Neural cell (in vitro differentiated cells): ENCODE results near the gene ARHGAP6. TPM values are rescaled to one million over a fixed set of nuclear protein-coding genes. Genes with fewer than 3 reads are reported as not detected.

Source experiments
- H2AFZ ChIP-seq: fragments of 200-600, 300-800 bp; sonication (generic), shearing (Covaris generic); 2 replicates; pipeline ENCODE4 v1.6.0; 2014; ENCODE audit warnings: low read depth, mild to moderate bottlenecking, antibody characterized with exemption, low read length, moderate library complexity
- H3F3A ChIP-seq: fragments of 200-600 bp; shearing (Covaris generic); 2 replicates; pipeline ENCODE4 v1.6.1; 2016; ENCODE audit warnings: mild to moderate bottlenecking, moderate library complexity, mixed read lengths, antibody characterized with exemption, low read length; ENCODE audit not compliant: insufficient read depth, poor library complexity, severe bottlenecking
- H3K27ac ChIP-seq: fragments of 200-600, 300-800 bp; sonication (generic), shearing (Covaris generic); 2 replicates; pipeline ENCODE4 v1.5.1; 2014; ENCODE audit warnings: mild to moderate bottlenecking, low read length, moderate library complexity
- H3K27me3 ChIP-seq: fragments of 300-800, 200-600 bp; sonication (generic), shearing (Covaris generic); 2 replicates; pipeline ENCODE4 v1.6.0; 2014; ENCODE audit warnings: mild to moderate bottlenecking, low read depth, low read length, moderate library complexity; ENCODE audit not compliant: insufficient read depth
- H3K36me3 ChIP-seq: fragments of 300-800, 200-600 bp; sonication (generic), shearing (Covaris generic); 2 replicates; pipeline ENCODE4 v1.5.1; 2014; ENCODE audit warnings: mild to moderate bottlenecking, antibody characterized with exemption, low read length, moderate library complexity; ENCODE audit not compliant: insufficient read depth
- H3K4me2 ChIP-seq: fragments of 300-800, 200-600 bp; sonication (generic), shearing (Covaris generic); 2 replicates; pipeline ENCODE4 v1.6.0; 2014; ENCODE audit warnings: mild to moderate bottlenecking, low read length
- H3K4me3 ChIP-seq: fragments of 300-800, 200-600 bp; sonication (generic), shearing (Covaris generic); 2 replicates; pipeline ENCODE4 v1.5.1; 2014; ENCODE audit warnings: mild to moderate bottlenecking, low read length, moderate library complexity
- H3K79me2 ChIP-seq: fragments of 200-600 bp; shearing (Covaris generic); replicated peaks from 2 replicates; pipeline ENCODE4 v1.6.0; 2014; ENCODE audit warnings: mild to moderate bottlenecking, low read length, moderate library complexity; ENCODE audit not compliant: insufficient read depth
- H3K9ac ChIP-seq: fragments of 300-800, 200-600 bp; sonication (generic), shearing (Covaris generic); 2 replicates; pipeline ENCODE4 v1.6.1; 2016; ENCODE audit warnings: mild to moderate bottlenecking, low read length, mixed read lengths
- H3K9me2 ChIP-seq: fragments of 200-600 bp; shearing (Covaris generic); 2 replicates; pipeline ENCODE4 v1.6.1; 2016; ENCODE audit warnings: mild to moderate bottlenecking, low read length, mixed read lengths; ENCODE audit not compliant: insufficient read depth
- H3K9me3 ChIP-seq: fragments of 200-600, 300-800 bp; sonication (generic), shearing (Covaris generic); 2 replicates; pipeline ENCODE4 v1.6.1; 2016; ENCODE audit warnings: mild to moderate bottlenecking, mixed run types, low read length, moderate library complexity, mixed read lengths
- H4K20me1 ChIP-seq: fragments of 200-600 bp; shearing (Covaris generic); 2 replicates; pipeline ENCODE4 v1.6.1; 2016; ENCODE audit warnings: mild to moderate bottlenecking, mixed run types; ENCODE audit not compliant: insufficient read depth
- EP300 ChIP-seq: fragments of 450-650 bp; conservative IDR thresholded peaks from 2 replicates; pipeline ENCODE4 v1.6.1; 2014; ENCODE audit warnings: antibody characterized with exemption, mild to moderate bottlenecking, moderate library complexity; ENCODE audit not compliant: poor library complexity, severe bottlenecking
- EZH2 ChIP-seq: fragments of 200-600, 300-800 bp; shearing (Covaris generic), sonication (generic); IDR thresholded peaks from 2 replicates; pipeline ENCODE4 v1.6.1; 2014; ENCODE audit warnings: antibody characterized with exemption, low read length, borderline replicate concordance, mild to moderate bottlenecking; ENCODE audit not compliant: insufficient read depth, poor library complexity, severe bottlenecking
- MXI1 ChIP-seq: fragments of 450-650 bp; conservative IDR thresholded peaks from 2 replicates; pipeline ENCODE4 v1.6.1; 2014; ENCODE audit warnings: antibody characterized with exemption, mild to moderate bottlenecking; ENCODE audit not compliant: poor library complexity, severe bottlenecking
- POLR2AphosphoS5 ChIP-seq: IDR thresholded peaks from 2 replicates; pipeline ENCODE4 v1.6.1; 2012
- RAD21 ChIP-seq: fragments of 450-650 bp; conservative IDR thresholded peaks from 2 replicates; pipeline ENCODE4 v1.6.1; 2014; ENCODE audit warnings: antibody characterized with exemption, mild to moderate bottlenecking, moderate library complexity
- SMC3 ChIP-seq: fragments of 450-650 bp; conservative IDR thresholded peaks from 2 replicates; pipeline ENCODE4 v1.6.1; 2014; ENCODE audit warnings: antibody characterized with exemption, mild to moderate bottlenecking, moderate library complexity; ENCODE audit not compliant: poor library complexity
- TAF1 ChIP-seq: IDR thresholded peaks from 2 replicates; pipeline ENCODE4 v1.6.1; 2012; ENCODE audit warnings: low read depth
- polyA plus RNA-seq: library from polyadenylated mRNA; depleted of rRNA; stranded (reverse); fragments of >200 nt; gene quantifications from 2 replicates; pipeline ENCODE4 v1.2.3, GENCODE V29; 2014
- TF ChIP-seq, protein P1 (sequence below): fragments of 450-650 bp; IDR thresholded peaks from 2 replicates; pipeline ENCODE4 v1.5.1; 2014; ENCODE audit warnings: antibody characterized with exemption, mild to moderate bottlenecking, moderate library complexity; ENCODE audit not compliant: poor library complexity, severe bottlenecking
- TF ChIP-seq, protein P2 (sequence below): IDR thresholded peaks from 2 replicates; pipeline ENCODE4 v1.6.1; 2012; ENCODE audit warnings: borderline replicate concordance

Gene ARHGAP6
- polyA plus RNA-seq, 1 donor from 2014 or later = 0.40 TPM

DNA sequence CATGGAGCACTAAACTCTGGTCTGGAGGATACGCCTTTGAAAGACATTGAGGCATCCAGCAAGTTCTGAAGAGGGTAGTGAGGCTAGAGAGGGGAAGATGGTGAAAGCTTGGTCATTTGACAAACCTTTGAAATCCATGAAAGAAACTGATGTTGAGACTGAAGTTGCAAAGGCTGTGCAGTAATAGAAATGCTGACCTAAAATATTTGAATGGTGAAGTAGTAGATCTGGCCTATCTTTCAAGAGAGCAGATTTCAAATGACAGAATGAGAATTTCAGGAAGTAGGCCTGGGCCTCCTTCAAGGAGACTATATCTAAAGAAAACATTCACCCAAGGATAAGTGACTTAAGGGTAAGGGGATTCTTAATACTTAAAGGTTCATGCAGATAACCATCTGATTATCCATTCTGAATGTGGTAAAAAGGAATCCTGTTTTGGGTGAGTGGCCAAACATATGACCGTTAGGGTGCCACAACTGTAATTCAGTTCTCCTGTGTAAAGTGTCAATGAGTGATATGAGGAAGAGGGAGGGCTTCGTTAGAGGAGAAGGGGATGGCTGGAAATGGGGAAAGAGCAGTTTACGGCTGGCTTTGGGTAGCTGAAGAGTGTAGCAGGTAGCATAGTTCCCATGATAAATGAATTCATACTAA is 310.3 kb downstream of the ARHGAP6 start:
- Histone ChIP-seq H3K9me2 (no peaks in the 10 kb centered on the region), H3K79me2 (no peaks in the 10 kb centered on the region), H2AFZ (no peak overlapping the region), H3K9me3 (no peaks in the 10 kb centered on the region), H3K27ac (no peak overlapping the region), H3K4me3 (no peak overlapping the region), H3K9ac (no peak overlapping the region), H3K27me3 (no peaks in the 10 kb centered on the region), H3F3A (no peaks in the 10 kb centered on the region), H4K20me1 (no peaks in the 10 kb centered on the region), H3K36me3 (no peaks in the 10 kb centered on the region), H3K4me2 (no peak overlapping the region)
- TF ChIP-seq SMC3 = no peak
- TF ChIP-seq, protein P1, sequence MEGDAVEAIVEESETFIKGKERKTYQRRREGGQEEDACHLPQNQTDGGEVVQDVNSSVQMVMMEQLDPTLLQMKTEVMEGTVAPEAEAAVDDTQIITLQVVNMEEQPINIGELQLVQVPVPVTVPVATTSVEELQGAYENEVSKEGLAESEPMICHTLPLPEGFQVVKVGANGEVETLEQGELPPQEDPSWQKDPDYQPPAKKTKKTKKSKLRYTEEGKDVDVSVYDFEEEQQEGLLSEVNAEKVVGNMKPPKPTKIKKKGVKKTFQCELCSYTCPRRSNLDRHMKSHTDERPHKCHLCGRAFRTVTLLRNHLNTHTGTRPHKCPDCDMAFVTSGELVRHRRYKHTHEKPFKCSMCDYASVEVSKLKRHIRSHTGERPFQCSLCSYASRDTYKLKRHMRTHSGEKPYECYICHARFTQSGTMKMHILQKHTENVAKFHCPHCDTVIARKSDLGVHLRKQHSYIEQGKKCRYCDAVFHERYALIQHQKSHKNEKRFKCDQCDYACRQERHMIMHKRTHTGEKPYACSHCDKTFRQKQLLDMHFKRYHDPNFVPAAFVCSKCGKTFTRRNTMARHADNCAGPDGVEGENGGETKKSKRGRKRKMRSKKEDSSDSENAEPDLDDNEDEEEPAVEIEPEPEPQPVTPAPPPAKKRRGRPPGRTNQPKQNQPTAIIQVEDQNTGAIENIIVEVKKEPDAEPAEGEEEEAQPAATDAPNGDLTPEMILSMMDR = no peak
- TF ChIP-seq RAD21 = no peak
- no peak for TF ChIP-seq EP300

DNA sequence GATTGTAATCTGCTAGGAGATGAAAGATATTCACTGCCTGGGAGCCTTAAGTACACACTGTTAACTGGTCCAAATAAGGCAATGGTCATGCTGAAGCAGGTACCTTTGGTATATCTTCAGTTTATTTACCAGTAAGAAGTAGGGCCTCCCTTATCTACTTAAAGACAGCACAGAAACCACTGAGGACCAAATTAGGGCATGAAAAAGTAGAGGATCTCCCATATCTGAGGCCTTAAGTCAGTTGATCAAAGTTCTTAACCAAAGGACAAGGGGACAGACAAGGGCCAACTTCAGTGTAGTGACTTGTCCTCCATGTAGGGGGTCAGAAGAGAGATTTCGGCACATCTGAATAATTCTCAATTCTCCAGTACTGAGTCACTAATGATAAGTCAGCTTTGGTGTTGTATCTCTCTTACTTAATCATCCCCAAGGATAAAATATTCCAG is 313.4 kb downstream of the ARHGAP6 start:
- TF ChIP-seq MXI1 = no peak
- no peaks in the 10 kb centered on the region for H3F3A ChIP-seq
- H3K9me3 ChIP-seq = no peaks in the 10 kb centered on the region
- H4K20me1 ChIP-seq = no peaks in the 10 kb centered on the region
- H3K36me3 ChIP-seq = no peaks in the 10 kb centered on the region
- H3K79me2 ChIP-seq = no peaks in the 10 kb centered on the region
- H3K4me2 ChIP-seq = no peak overlapping the region
- H3K9me2 ChIP-seq = no peaks in the 10 kb centered on the region
- H3K27me3 ChIP-seq = no peaks in the 10 kb centered on the region
- no peak overlapping the region for H3K9ac ChIP-seq
- H2AFZ ChIP-seq = no peak overlapping the region
- H3K4me3 ChIP-seq = no peak overlapping the region
- no peak overlapping the region for H3K27ac ChIP-seq

- Histone ChIP-seq H3K79me2 (no peaks in the 10 kb centered on the region), H3K4me3 (no peak overlapping the region), H4K20me1 (no peaks in the 10 kb centered on the region), H2AFZ (no peak overlapping the region), H3K27me3 (no peaks in the 10 kb centered on the region), H3K4me2 (no peak overlapping the region), H3K9me2 (no peaks in the 10 kb centered on the region), H3K27ac (no peak overlapping the region), H3F3A (no peaks in the 10 kb centered on the region), H3K36me3 (no peaks in the 10 kb centered on the region), H3K9ac (no peak overlapping the region), H3K9me3 (no peaks in the 10 kb centered on the region)
- TF ChIP-seq MXI1 (no peak), RAD21 (no peak), EZH2 (no peak), TAF1 (no peak), POLR2AphosphoS5 (no peak), EP300 (no peak), SMC3 (no peak)
- TF ChIP-seq, protein P1 = no peak
- TF ChIP-seq, protein P2, sequence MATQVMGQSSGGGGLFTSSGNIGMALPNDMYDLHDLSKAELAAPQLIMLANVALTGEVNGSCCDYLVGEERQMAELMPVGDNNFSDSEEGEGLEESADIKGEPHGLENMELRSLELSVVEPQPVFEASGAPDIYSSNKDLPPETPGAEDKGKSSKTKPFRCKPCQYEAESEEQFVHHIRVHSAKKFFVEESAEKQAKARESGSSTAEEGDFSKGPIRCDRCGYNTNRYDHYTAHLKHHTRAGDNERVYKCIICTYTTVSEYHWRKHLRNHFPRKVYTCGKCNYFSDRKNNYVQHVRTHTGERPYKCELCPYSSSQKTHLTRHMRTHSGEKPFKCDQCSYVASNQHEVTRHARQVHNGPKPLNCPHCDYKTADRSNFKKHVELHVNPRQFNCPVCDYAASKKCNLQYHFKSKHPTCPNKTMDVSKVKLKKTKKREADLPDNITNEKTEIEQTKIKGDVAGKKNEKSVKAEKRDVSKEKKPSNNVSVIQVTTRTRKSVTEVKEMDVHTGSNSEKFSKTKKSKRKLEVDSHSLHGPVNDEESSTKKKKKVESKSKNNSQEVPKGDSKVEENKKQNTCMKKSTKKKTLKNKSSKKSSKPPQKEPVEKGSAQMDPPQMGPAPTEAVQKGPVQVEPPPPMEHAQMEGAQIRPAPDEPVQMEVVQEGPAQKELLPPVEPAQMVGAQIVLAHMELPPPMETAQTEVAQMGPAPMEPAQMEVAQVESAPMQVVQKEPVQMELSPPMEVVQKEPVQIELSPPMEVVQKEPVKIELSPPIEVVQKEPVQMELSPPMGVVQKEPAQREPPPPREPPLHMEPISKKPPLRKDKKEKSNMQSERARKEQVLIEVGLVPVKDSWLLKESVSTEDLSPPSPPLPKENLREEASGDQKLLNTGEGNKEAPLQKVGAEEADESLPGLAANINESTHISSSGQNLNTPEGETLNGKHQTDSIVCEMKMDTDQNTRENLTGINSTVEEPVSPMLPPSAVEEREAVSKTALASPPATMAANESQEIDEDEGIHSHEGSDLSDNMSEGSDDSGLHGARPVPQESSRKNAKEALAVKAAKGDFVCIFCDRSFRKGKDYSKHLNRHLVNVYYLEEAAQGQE = no peak
Measured at GRCh38 chrX:11351375-11352295, 314.1 kb downstream of the ARHGAP6 start.
